ENCODE measurements around the gene AHCTF1.

DNA sequence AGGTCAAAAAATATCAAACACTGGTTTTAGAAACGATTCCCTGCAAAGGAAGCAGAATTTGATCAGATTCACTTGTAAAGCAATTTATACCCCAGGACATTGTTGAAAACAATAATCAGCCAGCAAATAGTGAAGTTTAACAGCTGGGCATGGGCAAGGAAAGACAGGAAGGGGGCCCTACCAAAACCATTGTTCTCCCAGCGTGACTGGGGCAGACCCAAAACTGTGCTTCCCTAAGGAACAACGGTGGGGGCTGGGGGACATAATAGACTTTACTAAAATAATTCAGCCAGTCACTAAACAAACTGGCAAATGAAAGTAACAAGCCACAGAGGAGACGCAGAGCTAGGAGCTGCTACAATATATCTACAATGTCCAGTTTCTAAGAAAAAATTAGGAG, 100.2 kb downstream of the AHCTF1 start:
- TF ChIP-seq EZH2 (IDR thresholded peaks at IDR 0.05; ENCODE audit: low read length, missing control alignments), result no peak
- TF ChIP-seq, protein P1, sequence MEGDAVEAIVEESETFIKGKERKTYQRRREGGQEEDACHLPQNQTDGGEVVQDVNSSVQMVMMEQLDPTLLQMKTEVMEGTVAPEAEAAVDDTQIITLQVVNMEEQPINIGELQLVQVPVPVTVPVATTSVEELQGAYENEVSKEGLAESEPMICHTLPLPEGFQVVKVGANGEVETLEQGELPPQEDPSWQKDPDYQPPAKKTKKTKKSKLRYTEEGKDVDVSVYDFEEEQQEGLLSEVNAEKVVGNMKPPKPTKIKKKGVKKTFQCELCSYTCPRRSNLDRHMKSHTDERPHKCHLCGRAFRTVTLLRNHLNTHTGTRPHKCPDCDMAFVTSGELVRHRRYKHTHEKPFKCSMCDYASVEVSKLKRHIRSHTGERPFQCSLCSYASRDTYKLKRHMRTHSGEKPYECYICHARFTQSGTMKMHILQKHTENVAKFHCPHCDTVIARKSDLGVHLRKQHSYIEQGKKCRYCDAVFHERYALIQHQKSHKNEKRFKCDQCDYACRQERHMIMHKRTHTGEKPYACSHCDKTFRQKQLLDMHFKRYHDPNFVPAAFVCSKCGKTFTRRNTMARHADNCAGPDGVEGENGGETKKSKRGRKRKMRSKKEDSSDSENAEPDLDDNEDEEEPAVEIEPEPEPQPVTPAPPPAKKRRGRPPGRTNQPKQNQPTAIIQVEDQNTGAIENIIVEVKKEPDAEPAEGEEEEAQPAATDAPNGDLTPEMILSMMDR (conservative IDR thresholded peaks at IDR 0.05 in 1 of 2, IDR thresholded peaks at IDR 0.05 in 1 of 2; ENCODE audit: low read depth in 1 of 2, low read length in 2 of 2), result no peak
